Limb (tissue), 2 donors: Measurements from ENCODE around the gene LUZP1.

Source experiments
- DNase-seq, 2 donors: peaks; one replicate each; pipeline ENCODE4 v3.0.0-alpha.2; 2016; ENCODE audit errors: extremely low spot score in 2 of 2

LUZP1 gene

GRCh38 chr1:23118407-23118806 lies 50.2 kb downstream of the LUZP1 start:
- DNase-seq, result no peak

GRCh38 chr1:23116921-23117699 lies 51.5 kb downstream of the LUZP1 start:
- DNase-seq, result no peak

- no peak for DNase-seq
Measured at GRCh38 chr1:23116216-23116836, 52.3 kb downstream of the LUZP1 start.

GRCh38 chr1:23114424-23115079 lies 54.1 kb downstream of the LUZP1 start:
- DNase-seq, result no peak

GRCh38 chr1:23111600-23112535 lies 56.8 kb downstream of the LUZP1 start:
- DNase-seq, result no peak

- DNase-seq, result no peak
Measured at GRCh38 chr1:23110391-23110790, 58.3 kb downstream of the LUZP1 start.

GRCh38 chr1:23108918-23109533 lies 59.6 kb downstream of the LUZP1 start:
- DNase-seq, result no peak

GRCh38 chr1:23103001-23103889 lies 65.4 kb downstream of the LUZP1 start:
- DNase-seq, result no peak

- DNase-seq, result no peak
Measured at GRCh38 chr1:23102289-23102688, 66.4 kb downstream of the LUZP1 start.

- no peak for DNase-seq
Measured at GRCh38 chr1:23101887-23102286, 66.8 kb downstream of the LUZP1 start.

GRCh38 chr1:23101101-23101827 lies 67.4 kb downstream of the LUZP1 start:
- no peak for DNase-seq

- no peak for DNase-seq
Measured at GRCh38 chr1:23100074-23100748, 68.4 kb downstream of the LUZP1 start.

GRCh38 chr1:23099171-23099536 lies 69.5 kb downstream of the LUZP1 start:
- no peak for DNase-seq

- peak; percentile 71 to 81 for DNase-seq
Measured at GRCh38 chr1:23098463-23099170, 70.0 kb downstream of the LUZP1 start.

- no peak for DNase-seq
Measured at GRCh38 chr1:23097316-23097715, 71.3 kb downstream of the LUZP1 start.

GRCh38 chr1:23092447-23092846 lies 76.2 kb downstream of the LUZP1 start:
- DNase-seq, result no peak

GRCh38 chr1:23091545-23091944 lies 77.1 kb downstream of the LUZP1 start:
- DNase-seq, result no peak

GRCh38 chr1:23090056-23090455 lies 78.6 kb downstream of the LUZP1 start:
- no peak for DNase-seq
